GM20000 (cell line): ENCODE data around the gene PEMT.

Experiments used
- DNase-seq: peaks from one replicate; pipeline ENCODE4 v3.0.0; 2012; ENCODE audit warnings: low spot score
- TF ChIP-seq, protein P1 (sequence below): IDR thresholded peaks from 2 replicates; pipeline ENCODE4 v1.5.1; 2012; ENCODE audit warnings: mild to moderate bottlenecking, control low read depth; ENCODE audit errors: extremely low read depth, missing control alignments

Gene PEMT

GRCh38 chr17:17556671-17557070, 34.8 kb downstream of the PEMT start:
- DNase-seq = no peak
- TF ChIP-seq, protein P1, sequence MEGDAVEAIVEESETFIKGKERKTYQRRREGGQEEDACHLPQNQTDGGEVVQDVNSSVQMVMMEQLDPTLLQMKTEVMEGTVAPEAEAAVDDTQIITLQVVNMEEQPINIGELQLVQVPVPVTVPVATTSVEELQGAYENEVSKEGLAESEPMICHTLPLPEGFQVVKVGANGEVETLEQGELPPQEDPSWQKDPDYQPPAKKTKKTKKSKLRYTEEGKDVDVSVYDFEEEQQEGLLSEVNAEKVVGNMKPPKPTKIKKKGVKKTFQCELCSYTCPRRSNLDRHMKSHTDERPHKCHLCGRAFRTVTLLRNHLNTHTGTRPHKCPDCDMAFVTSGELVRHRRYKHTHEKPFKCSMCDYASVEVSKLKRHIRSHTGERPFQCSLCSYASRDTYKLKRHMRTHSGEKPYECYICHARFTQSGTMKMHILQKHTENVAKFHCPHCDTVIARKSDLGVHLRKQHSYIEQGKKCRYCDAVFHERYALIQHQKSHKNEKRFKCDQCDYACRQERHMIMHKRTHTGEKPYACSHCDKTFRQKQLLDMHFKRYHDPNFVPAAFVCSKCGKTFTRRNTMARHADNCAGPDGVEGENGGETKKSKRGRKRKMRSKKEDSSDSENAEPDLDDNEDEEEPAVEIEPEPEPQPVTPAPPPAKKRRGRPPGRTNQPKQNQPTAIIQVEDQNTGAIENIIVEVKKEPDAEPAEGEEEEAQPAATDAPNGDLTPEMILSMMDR = no peak

DNA sequence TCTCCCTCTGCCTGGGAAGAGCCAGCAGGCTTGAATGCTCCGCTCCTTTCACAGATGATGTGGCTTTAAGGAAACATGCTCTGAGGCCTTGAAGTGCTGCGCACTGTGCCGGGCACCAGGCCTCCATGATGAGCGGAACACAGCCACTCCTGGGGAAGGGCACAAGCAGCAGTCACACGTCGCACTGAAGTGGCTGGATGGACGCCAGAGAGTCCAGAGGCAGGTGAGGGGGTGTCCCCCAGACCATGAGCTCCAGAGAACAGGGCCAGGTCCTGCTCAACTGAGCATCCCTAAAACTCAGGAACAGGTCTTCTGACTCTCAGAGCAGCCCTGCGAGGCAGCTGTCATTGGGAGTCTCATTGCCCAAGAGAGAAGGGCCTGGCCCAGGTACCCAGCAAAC, 35.6 kb downstream of the PEMT start:
- no peak for DNase-seq
- TF ChIP-seq, protein P1 = no peak

DNA sequence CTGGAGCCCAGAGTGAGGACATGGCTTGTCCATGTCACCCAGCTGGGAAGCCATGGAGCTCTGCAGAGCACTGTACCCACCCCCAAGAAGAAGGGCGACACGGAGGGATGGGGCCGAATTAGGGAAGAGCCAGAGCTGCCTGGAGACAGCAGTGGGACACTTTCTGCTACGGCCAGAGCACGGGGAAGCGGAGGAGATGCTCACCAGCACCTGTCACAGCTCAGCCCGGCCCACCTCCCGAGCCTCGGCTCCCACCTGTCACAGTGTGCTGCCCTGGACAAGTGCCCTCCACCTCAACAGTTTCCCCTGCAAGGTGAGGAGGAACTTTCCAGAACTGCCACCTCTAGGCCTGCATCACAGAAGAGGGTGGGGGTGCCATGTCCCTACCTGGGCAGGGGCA, 36.4 kb downstream of the PEMT start:
- TF ChIP-seq, protein P1 = no peak
- DNase-seq = no peak

DNA sequence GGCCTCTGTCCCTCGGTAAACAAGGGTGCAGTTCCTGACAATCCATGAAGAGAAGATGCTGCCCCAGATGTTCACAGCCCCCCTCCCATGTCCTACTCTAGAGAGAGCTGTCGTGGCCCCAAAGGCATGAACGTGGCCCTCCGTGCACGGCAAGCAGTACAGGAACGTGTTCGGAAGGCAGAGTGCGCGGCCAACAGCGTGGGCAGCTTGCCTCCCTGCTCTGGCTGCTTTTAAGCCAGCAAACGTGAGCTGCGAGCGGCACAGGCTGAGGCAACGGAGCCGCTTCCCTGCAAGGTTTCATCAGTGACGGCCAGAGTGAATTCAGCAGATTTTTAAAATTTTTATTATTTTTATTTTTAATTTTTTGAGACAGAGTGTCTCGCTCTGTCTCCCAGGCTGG, 37.2 kb downstream of the PEMT start:
- TF ChIP-seq, protein P1 = no peak
- DNase-seq = no peak

GRCh38 chr17:17553217-17554195, 38.0 kb downstream of the PEMT start:
- TF ChIP-seq, protein P1 = no peak
- DNase-seq = no peak

- TF ChIP-seq, protein P1 = no peak
These were observed 38.9 kb downstream of the PEMT start for GRCh38 chr17:17552351-17553216.

GRCh38 chr17:17551361-17551760, 40.1 kb downstream of the PEMT start:
- no peak for DNase-seq
- TF ChIP-seq, protein P1 = no peak

More at GRCh38 chr17:17552351-17553216, 38.9 kb downstream of the PEMT start:
- DNase-seq = no peak
